Umbilical cord (tissue), 2 donors: ENCODE data around the gene SMIM29. TPM values are rescaled to one million over a fixed set of nuclear protein-coding genes. Genes with fewer than 3 reads are reported as not detected.
"Not testable (repeated sequence)": the region's sequence is repeated elsewhere in the genome, so short reads cannot be mapped to it uniquely, and the experiment has no call there.

ENCODE experiments used
- DNase-seq: peaks from one replicate; pipeline ENCODE4 v3.0.0-alpha.2; 2015; ENCODE audit warnings: low spot score
- total RNA-seq: library from RNA; depleted of rRNA; stranded (reverse); fragments of >200 nt; gene quantifications from one replicate; pipeline ENCODE4 v1.2.3, GENCODE V29; 2014; ENCODE audit warnings: low replicate concordance; ENCODE audit not compliant: insufficient read depth

Gene SMIM29
- total RNA-seq, 1 donor from 2014 or later: 10.1 TPM

DNA sequence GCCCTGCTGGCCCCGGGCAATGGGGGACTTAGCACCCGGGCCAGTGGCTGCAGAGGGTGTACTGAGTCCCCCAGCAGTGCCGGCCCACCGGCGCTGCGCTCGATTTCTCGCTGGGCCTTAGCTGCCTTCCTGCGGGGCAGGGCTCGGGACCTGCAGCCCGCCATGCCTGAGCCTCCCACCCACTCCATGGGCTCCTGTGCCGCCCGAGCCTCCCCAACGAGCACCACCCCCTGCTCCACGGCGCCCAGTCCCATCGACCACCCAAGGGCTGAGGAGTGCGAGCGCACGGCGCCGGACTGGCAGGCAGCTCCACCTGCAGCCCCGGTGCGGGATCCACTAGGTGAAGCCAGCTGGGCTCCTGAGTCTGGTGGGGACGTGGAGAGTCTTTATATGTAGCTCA, 20.3 kb upstream of the SMIM29 start:
- not testable (repeated sequence) for DNase-seq

DNA sequence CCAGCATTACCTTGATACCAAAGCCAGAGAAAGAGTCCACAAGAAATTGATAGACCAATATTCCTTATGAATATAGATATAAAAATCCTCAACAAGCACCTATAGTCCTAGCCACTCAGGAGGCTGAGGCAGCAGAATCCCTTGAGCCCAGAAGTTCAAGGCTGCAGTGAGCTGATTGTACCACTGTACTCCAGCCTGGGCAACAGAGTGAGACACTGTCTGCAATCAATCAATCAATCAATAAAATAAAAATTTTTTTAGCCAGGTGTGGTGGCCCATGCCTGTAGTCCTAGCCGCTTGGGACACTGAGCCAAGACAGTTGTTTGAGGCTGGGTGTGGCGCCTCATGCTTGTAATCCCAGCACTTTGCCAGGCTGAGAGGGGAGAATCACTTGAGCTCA, 18.9 kb upstream of the SMIM29 start:
- no peak for DNase-seq

DNA sequence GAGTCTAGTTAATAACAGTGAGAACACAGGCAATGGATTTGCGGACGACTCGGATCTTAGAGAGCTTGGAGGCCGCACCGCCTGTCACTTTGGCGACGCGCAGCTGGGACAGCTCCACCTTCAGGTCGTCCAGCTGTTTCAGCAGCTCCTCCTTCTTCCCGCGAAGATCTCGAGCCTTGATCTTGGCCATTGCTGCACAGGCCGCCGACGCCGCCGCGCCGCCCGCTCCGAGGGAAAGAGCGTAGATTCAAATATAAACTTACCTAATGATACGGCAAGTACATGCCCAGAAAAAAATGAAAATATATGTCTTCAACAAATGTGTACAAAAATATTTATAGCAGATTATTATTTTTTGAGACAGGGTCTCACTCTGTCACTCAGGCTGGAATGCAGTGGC, 14.7 kb upstream of the SMIM29 start:
- not testable (repeated sequence) for DNase-seq

DNA sequence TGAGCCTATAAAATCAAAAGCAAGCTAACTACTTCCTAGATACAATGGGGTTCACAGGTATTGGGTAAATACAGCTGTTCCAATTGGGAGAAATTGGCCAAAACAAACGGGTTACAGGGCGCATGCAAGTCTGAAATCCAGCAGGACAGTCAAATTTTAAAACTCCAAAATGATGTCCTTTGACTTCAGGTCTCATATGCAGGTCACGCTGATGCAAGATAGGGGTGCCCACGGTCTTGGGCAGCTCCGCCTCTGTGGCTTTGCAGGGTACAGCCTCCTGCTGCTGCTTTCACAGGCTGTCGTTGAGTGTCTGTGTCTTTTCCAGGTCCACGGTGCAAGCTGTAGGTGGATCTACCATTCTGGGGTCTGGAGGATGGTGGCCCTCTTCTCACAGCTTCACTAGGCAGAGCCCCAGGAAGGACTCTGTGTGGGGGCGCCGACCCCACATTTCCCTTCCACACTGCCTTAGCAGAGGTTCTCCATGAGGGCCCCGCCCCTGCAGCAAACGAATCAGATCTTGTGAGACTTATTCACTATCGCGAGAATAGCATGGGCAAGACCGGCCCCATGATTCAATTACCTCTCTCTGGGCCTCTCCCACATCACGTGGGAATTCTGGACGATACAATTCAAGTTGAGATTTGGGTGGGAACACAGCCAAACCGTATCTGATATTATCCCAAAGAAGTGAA, 11.9 kb upstream of the SMIM29 start:
- no peak for DNase-seq

DNA sequence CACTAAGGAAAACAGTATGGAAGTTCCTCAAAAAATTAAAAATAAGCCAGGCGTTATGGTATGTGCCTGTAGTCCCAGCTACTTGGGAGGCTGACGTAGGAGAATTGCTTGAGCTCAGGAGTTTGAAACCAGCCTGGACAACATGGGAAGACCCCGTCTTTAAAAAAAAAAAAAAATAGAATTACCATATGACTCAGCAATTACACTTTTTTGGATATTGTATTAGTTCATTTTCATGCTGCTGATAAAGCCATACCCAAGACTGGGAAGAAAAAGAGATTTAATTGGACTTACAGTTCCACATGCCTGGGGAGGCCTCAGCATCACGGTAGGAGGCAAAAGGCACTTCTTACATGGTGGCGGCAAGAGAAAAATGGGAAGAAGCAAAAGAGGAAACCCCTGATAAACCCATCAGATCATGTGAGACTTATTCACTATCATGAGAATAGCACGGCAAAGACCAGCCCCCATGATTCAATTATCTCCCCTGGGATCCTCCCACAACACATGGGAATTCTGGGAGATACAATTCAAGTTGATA, 10.8 kb upstream of the SMIM29 start:
- no peak for DNase-seq

DNA sequence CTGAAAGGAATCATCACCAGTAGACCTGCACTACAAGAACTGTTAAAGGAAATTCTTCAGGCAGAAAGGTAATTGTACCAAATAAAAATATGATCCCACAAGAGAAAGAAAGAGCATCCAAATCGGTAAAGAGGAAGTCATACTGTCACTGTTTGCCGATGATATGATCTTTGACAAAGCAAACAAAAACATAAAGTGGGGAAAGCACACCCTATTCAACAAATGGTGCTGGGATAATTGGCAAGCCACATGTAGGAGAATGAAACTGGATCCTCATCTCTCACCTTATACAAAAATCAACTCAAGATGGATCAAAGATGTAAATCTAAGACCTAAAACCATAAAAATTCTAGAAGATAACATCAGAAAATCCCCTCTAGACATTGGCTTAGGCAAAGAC, 3.6 kb upstream of the SMIM29 start:
- not testable (repeated sequence) for DNase-seq

DNA sequence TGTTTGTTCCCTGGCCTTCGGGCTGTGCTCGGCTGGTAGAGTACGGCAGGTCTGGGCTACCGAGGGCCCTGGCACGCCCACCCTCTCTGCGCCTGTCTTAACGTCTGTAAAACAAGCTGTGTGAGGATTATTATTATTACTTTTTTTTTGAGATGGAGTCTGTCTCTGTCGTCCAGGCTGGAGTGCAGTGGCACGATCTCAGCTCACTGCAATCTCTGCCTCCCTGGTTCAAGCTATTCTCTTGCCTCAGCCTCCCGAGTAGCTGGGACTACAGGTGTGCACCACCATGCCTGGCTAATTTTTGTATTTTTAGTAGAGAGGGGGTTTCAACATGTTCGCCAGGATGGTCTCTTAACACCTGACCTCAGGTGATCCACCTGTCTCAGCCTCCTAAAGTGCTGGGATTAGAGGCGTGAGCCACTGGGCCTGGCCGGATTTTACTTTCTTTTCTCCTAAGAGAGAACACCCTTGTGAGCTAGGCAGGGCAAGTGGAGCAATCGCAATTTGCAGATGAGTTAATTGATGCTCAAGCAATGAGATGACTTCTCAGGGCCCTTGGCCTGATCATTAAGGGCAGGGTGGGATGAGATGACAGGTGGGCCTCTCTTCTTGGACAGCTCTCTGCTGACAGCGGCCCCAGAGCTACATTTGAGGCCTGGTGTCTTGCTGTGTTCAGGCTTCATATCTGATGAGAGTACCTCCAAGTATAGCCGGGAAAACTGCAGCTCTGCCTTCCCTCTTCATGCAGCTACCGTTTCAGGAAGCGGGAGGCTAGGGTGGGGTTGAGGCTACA, 859 bp upstream of the SMIM29 start:
- DNase-seq: no peak

DNA sequence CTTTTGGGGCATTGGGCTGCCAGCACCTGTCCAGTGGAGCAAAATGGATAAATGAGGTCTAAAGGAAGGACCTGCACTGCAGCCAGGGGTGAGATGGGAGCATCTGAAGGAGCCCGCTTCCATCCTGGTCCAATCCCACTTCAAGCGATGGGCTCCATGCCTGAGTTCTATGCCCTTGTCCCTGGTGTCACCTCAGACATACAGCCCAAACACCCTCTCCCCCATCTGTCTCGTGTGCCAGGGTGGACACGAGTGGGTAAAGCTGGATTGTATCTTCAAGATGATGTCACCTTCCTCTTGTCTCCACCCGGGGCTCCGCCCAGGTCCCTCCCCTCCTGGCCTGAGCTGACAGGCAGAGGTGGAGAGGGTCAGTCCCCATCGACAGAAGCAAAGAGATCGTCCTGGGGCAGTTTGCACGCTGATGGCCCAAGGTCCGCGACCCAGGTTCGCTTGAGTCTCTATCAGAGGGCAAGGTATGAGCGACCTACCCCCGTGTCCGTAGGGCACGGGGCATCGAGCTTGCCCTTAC, 544 bp downstream of the SMIM29 start:
- peak; percentile 56 for DNase-seq

DNA sequence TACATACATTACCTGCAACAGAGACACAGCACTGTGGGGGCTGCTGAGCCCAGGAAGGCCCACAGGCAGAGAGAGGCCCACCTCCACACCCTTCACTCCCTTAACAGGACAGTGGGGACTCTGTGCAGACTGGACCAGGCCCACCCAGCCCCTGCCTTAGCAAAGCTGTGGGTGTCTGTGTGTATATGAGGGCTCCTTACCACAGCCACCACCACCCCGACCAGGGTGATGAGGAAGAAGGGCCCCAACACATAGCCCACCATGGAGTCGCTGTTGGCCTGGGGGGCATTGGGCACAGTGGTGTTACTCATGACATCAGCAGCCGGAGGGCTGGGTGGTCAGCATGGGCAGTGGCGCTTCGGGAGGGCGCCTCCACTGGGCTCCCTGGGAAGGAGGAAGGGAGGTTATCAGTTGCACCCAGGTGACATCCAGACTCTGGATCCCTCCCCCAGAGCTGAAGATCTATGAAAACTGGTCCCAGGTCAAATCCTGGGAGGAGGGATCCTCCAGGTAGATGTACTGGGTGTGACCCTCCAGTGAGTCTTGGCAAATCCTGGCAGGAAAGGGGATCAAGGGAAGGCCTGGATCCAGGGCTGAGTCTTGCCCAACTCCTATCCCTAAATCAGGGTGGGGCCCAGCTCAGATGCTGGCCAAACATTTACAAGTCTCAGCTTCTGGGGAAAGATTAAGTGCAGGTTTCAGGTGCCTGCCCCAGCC, 1.2 kb downstream of the SMIM29 start:
- DNase-seq: no peak

DNA sequence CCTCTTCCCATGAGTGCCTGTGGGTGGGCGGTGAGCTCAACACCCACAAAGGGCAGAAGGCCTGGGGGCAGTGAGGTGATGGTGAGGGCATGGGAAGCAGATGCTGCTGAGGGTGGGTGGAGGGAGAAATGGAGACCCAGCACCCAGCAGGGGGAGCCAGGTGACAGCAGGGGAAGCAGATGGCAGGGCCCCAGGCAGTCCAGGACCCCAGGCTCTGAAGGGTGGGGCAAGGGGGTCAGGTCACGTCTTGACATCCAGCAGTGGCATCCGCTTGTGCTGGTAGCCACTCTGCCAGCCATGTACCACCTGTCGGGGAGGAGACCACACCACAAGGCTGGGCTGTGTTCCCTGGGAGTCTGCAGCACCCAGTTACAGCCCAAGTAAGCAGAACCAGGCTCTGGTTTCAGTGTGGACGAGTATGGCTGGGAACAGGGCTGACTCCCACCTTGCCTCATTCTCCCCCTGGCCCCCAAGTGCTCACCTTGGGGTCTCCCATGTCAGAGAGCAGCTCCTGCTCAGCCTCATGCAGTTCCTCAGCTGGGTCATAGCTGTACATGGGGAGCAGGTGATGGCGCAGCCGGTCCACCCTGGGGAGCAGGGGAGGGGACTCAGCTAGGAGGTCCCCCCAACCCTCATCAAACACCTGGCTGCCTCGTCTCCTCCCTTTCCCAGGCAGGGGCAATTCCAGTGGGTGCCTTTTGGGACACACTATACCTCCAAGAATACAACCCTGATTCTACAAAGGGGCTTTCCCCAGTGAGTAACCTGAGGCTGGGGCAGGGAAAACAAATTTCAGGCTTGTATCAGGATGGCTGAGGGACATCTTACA, 2.0 kb downstream of the SMIM29 start:
- DNase-seq: no peak

DNA sequence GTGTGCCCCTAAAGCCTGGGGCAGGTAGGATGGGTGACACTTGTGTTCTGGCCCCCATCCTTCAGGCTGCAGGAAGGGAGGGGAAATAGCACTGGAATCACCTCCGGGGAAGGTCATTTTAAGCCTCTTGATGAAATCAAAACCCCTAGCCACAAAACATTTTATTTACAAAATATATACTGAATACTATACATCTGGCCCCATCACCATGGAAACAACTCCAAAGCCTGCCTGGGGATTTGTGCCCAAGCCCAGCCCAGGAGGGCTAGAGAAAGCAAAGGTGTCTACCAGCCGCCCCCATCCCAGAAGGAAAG, 2.6 kb downstream of the SMIM29 start:
- no peak for DNase-seq

DNA sequence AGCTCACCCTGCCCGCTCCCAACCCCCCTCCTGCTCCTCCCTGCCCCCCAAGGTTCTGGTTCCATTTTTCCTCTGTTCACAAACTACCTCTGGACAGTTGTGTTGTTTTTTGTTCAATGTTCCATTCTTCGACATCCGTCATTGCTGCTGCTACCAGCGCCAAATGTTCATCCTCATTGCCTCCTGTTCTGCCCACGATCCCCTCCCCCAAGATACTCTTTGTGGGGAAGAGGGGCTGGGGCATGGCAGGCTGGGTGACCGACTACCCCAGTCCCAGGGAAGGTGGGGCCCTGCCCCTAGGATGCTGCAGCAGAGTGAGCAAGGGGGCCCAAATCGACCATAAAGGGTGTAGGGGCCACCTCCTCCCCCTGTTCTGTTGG, 3.1 kb downstream of the SMIM29 start:
- not testable (repeated sequence) for DNase-seq

DNA sequence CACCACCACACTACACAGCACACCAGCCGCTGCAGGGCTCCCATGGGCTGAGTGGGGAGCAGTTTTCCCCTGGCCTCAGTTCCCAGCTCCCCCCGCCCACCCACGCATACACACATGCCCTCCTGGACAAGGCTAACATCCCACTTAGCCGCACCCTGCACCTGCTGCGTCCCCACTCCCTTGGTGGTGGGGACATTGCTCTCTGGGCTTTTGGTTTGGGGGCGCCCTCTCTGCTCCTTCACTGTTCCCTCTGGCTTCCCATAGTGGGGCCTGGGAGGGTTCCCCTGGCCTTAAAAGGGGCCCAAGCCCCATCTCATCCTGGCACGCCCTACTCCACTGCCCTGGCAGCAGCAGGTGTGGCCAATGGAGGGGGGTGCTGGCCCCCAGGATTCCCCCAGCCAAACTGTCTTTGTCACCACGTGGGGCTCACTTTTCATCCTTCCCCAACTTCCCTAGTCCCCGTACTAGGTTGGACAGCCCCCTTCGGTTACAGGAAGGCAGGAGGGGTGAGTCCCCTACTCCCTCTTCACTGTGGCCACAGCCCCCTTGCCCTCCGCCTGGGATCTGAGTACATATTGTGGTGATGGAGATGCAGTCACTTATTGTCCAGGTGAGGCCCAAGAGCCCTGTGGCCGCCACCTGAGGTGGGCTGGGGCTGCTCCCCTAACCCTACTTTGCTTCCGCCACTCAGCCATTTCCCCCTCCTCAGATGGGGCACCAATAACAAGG, 3.6 kb downstream of the SMIM29 start:
- not testable (repeated sequence) for DNase-seq

DNA sequence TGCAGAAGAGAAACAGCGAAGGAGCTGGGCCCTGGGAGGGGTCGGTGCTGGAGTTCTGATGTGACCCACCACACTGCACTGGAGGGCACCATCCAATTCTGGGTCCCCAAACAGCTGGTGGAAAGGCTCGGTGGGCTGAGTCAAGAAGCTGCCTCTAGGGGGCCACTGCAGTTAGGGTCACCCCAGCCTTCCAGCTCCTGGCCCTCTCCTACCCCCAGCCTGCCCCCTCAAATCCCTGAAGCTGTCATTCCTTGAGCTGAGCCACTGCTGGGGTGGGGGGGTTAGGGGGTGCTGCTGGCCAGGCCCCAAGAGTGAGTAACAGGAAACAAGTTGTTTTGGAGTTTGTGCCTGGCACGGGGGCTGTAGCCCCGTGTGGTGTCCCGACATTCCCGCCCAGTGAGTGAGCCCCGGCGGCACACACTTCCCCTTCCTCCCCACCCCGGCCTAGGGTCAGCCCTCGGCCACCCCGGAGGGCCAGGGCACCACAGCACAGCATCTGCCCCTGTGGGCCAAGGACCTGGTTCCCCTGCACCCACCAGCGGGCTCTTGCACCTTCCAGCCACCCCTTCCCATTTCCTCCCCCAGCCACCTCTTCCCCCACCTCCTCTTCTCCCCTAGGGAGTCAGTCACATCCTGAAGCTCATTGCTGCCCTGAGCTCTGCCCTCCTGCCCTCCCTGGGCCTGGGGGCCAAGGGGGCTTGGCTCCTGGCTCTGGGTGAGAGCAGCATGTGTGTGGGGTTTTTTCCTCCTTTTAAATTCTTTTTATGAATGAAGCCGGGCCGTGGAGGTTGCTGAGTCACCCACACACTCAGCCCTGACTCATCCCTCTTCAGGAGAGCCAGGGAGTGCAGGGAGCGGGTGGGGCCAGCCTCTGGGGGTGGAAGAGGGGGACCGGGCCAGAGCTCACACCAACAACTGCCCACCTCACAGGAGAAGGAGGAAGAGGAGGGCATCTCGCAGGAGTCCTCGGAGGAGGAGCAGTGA, 4.6 kb downstream of the SMIM29 start:
- peak; percentile 79 for DNase-seq

DNA sequence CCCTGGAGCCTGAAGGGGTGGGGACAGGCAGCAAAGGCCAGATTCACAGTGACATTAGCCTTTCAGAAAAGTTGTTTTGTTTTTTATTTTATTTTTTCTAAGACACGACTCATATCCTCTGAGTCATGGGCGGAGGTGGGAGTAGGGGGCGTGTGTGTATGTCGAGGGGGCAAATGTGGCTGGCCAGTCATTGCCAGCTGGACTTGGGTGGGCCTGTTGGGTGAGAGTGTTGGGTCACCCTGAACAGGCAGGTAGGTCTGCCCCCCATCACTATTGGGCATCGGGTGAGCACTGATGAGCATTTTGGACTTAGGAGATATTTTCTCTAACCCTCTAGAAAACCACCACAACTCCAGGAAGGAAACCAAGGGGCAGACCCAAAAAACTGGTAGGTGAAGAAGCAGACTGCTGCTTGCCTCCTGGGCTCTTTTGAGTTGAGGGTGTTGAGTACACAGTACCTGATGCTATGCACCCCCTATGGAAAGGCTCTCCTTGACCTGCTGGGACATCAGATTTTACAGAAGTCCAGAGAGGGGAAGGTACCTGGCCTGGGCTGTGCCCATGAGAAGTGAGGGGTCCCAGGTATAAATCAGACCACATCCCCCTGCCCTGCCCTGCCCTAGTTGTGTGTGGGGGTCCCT, 5.6 kb downstream of the SMIM29 start:
- DNase-seq: no peak

DNA sequence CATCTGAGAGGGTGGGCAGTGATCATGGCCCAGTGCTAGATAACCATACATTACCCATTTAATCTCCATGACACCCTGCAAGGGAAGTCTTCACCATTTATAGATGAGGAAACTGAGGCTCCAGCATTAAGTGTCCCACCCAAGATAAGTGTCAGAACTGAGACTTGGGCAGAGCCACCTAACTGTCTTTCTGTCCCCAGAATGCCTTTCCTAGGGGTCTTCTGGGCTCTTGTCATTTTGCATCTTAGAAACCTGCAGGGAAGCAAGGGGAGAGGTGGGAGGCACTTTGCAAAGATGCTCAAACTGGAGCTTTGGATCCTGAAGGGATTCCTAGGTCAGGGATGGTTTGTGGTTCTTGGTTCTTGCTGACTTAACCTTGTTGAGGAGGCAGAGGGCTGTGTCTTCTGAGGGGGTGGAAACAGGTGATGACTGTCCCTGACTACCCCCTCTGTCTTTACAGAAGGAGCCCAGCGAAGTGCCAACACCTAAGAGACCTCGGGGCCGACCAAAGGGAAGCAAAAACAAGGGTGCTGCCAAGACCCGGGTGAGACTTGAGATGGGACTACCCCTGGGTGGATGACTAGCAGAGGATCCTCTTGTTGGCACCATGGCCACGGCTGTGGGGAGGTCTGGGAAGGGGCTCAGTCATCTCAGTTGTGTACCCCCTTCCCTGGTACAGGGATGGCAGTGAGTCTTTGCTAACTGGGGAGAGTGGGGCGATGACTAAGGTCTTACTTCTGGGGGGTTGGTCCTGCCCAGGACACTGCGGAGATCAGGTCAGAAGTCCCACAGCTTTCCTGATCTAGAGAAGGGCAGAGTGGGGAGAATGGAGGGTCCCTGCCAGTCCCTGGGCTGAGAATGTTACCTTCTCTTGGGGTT, 6.3 kb downstream of the SMIM29 start:
- no peak for DNase-seq

DNA sequence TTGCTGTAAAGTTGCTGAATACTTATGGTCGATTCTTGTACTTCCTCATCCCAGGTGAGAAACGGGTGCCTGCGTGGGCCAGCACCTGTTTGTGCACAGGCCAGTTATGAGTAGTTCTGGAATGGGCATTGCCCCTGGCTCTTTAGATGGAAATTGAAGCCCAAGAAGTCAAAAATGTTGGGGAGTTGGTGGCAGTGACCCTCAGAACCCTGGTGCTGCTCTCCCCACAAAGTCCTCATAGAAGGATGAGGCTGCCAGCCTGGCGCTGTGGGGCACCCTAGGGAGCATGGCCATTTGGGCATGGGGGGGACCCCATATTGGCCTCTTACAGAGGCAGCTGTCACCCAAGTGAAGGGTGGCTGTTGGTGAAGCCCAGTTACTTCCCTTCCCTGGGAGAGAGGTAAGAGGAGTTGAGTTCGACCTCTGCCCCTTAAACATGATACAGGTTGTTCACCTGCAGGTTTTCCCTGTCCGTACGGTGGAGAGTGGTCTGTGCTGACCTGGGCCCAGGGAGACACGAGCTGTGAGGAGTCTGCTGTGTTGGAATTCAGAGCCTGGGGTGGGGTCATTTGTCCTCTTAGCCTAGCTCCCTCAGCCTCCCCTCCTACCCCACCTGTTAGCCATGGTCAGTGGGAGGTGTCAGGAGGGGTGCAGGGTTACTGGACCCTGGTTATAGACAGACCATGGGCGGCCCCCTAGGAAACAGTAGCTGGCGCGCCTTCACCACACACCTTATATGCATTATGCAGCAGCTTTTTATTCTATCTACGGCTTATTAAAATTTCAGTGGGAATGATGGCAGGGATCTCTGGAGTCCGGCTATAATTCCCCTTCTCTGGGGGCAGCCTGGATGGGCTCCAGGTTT, 7.2 kb downstream of the SMIM29 start:
- no peak for DNase-seq
